Upper lobe of right lung (tissue), 1 donor: Measurements from ENCODE around the gene GJA1. TPM values are rescaled to one million over a fixed set of nuclear protein-coding genes. Genes with fewer than 3 reads are reported as not detected.

ENCODE experiments used
- ATAC-seq: fragments of 200-7000 bp; cut with Tn5 transposase; one replicate; pipeline ENCODE4 v1.9.1; 2020; ENCODE audit warnings: mild to moderate bottlenecking, moderate library complexity
- DNase-seq: peaks from one replicate; pipeline ENCODE4 v3.0.0-alpha.2; 2020
- H3K27ac ChIP-seq: fragments of 200-600 bp; one replicate; pipeline ENCODE4 v1.8.0; 2022
- H3K27me3 ChIP-seq: fragments of 200-600 bp; one replicate; pipeline ENCODE4 v1.8.0; 2022; ENCODE audit warnings: mild to moderate bottlenecking
- H3K36me3 ChIP-seq: fragments of 200-600 bp; one replicate; pipeline ENCODE4 v1.8.0; 2022
- H3K4me1 ChIP-seq: fragments of 200-600 bp; one replicate; pipeline ENCODE4 v1.8.0; 2022
- H3K4me3 ChIP-seq: fragments of 200-600 bp; one replicate; pipeline ENCODE4 v1.8.0; 2022; ENCODE audit warnings: mild to moderate bottlenecking
- H3K9me3 ChIP-seq: fragments of 200-600 bp; one replicate; pipeline ENCODE4 v1.8.0; 2022
- CTCF ChIP-seq: fragments of 200-600 bp; IDR thresholded peaks from one replicate; pipeline ENCODE4 v1.8.0; 2022; ENCODE audit warnings: antibody characterized with exemption
- intact Hi-C: fragments of 100-400 bp; cut with DNase I; formaldehyde crosslinking; loops from one replicate; pipeline ENCODE4 v1.11.0; 2022
- total RNA-seq: library from RNA; stranded (reverse); fragmentation: NEBNext Ultra II Directional; extraction: Animal tissue kit (Norgen Biotek cat#: 25700); gene quantifications from one replicate; pipeline ENCODE4 v1.2.1, GENCODE V29; 2021
- donor health status: DM: no; HTN: yes; CAD: no; lungs with severe emphysema.

Gene GJA1
- total RNA-seq, 1 donor from 2014 or later: 127 TPM

- DNase-seq (no peak), ATAC-seq (no peak)
- Histone ChIP-seq H3K4me3 (no peak overlapping the region), H3K4me1 (no peaks in the 10 kb centered on the region), H3K27me3 (no peaks in the 10 kb centered on the region), H3K27ac (no peak overlapping the region), H3K36me3 (no peaks in the 10 kb centered on the region), H3K9me3 (no peaks in the 10 kb centered on the region)
- intact Hi-C loops: no loop called here
- no peak for TF ChIP-seq CTCF
Observed at GRCh38 chr6:121485359-121485811, 49.9 kb downstream of the GJA1 start.

GRCh38 chr6:121491576-121491975 lies 56.1 kb downstream of the GJA1 start:
- Histone ChIP-seq H3K36me3 (no peaks in the 10 kb centered on the region), H3K4me1 (no peaks in the 10 kb centered on the region), H3K4me3 (no peak overlapping the region), H3K9me3 (no peaks in the 10 kb centered on the region), H3K27ac (no peak overlapping the region), H3K27me3 (no peaks in the 10 kb centered on the region)
- intact Hi-C loops: no loop called here
- DNase-seq (no peak), ATAC-seq (no peak)
- no peak for TF ChIP-seq CTCF

GRCh38 chr6:121492536-121492935 lies 57.1 kb downstream of the GJA1 start:
- no peak overlapping the region for H3K4me3 ChIP-seq
- H3K4me1 ChIP-seq: no peaks in the 10 kb centered on the region
- no peak for TF ChIP-seq CTCF
- H3K27ac ChIP-seq: no peak overlapping the region
- intact Hi-C loops: no loop called here
- no peaks in the 10 kb centered on the region for H3K27me3 ChIP-seq
- no peak for ATAC-seq
- no peak for DNase-seq
- no peaks in the 10 kb centered on the region for H3K36me3 ChIP-seq
- no peaks in the 10 kb centered on the region for H3K9me3 ChIP-seq

GRCh38 chr6:121497970-121498375 lies 62.5 kb downstream of the GJA1 start:
- ATAC-seq: no peak
- Histone ChIP-seq H3K27ac (no peak overlapping the region), H3K4me3 (no peak overlapping the region), H3K4me1 (no peaks in the 10 kb centered on the region), H3K27me3 (no peaks in the 10 kb centered on the region), H3K36me3 (no peaks in the 10 kb centered on the region), H3K9me3 (no peaks in the 10 kb centered on the region)
- no peak for TF ChIP-seq CTCF
- intact Hi-C loops: no loop called here
- no peak for DNase-seq

- Histone ChIP-seq H3K4me1 (peaks cover under 1% of the 10 kb centered on the region), H3K9me3 (no peaks in the 10 kb centered on the region), H3K4me3 (no peak overlapping the region), H3K27ac (no peak overlapping the region), H3K36me3 (no peaks in the 10 kb centered on the region), H3K27me3 (no peaks in the 10 kb centered on the region)
- intact Hi-C loops: no loop called here
- DNase-seq (no peak), ATAC-seq (no peak)
- no peak for TF ChIP-seq CTCF
Observed at GRCh38 chr6:121498481-121499276, 63.2 kb downstream of the GJA1 start.

Other genes starting within 250 kb of the GJA1 start
- gene TBC1D32, start 101.2 kb upstream of the GJA1 start, total RNA-seq: 5.4 TPM